ENCODE data around the gene OGFOD2.

DNA sequence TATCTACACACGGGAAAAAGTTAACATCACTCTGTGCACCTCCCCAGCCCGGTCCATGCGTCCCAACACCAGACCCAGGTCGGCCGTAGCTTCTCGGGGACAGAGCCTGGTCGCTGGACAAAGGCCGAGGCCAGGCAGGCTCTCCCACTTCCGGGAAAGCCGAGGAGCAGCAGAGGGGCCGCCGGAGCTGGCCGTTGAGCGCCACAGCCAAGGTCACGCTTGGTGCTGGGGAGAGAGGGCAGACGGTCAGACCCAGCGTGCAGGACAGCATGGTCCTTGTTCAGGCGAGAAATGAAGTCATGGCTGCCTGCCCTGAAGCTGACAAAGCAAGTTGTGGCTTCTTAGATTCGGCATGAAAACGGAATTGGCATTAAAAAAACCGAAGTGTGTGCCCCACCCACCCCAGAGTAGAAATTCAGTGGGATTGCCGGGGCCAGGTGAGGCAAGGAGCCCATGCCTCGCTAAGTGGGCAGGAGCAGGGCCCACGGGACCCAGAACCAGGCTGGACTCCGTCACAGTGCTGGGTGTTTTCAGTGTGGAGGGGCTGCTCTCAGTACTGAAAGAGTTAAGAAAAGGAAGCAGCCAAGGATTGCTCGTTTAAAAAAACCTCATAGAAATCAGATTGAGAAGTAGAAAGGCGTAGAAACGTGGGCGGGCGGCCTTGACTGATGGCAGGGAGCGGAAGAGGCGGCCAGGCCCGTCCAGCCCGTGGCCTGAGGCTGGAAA, 9.7 kb downstream of the OGFOD2 start:
- TF ChIP-seq JUND (CRISPR knock-in tag; IDR thresholded peaks at IDR 0.05) (no peak), ZEB1 (IDR thresholded peaks at IDR 0.05; ENCODE audit: insufficient replicate concordance, low read depth) (no peak), HDAC2 (CRISPR knock-in tag; IDR thresholded peaks at IDR 0.05) (peak; percentile 75; the same call in 1 of the 2 replicates), SALL2 (CRISPR knock-in tag; IDR thresholded peaks at IDR 0.05) (no peak), ONECUT2 (CRISPR knock-in tag; IDR thresholded peaks at IDR 0.05) (no peak), GABPA (IDR thresholded peaks at IDR 0.05; ENCODE audit: low read depth, low read length) (no peak), GABPA (CRISPR knock-in tag; IDR thresholded peaks at IDR 0.05; ENCODE audit: low read depth) (peak; percentile 79)
- TF ChIP-seq, protein P1, sequence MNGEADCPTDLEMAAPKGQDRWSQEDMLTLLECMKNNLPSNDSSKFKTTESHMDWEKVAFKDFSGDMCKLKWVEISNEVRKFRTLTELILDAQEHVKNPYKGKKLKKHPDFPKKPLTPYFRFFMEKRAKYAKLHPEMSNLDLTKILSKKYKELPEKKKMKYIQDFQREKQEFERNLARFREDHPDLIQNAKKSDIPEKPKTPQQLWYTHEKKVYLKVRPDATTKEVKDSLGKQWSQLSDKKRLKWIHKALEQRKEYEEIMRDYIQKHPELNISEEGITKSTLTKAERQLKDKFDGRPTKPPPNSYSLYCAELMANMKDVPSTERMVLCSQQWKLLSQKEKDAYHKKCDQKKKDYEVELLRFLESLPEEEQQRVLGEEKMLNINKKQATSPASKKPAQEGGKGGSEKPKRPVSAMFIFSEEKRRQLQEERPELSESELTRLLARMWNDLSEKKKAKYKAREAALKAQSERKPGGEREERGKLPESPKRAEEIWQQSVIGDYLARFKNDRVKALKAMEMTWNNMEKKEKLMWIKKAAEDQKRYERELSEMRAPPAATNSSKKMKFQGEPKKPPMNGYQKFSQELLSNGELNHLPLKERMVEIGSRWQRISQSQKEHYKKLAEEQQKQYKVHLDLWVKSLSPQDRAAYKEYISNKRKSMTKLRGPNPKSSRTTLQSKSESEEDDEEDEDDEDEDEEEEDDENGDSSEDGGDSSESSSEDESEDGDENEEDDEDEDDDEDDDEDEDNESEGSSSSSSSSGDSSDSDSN (CRISPR knock-in tag; IDR thresholded peaks at IDR 0.05): peak; percentile 94
- TF ChIP-seq, protein P2, sequence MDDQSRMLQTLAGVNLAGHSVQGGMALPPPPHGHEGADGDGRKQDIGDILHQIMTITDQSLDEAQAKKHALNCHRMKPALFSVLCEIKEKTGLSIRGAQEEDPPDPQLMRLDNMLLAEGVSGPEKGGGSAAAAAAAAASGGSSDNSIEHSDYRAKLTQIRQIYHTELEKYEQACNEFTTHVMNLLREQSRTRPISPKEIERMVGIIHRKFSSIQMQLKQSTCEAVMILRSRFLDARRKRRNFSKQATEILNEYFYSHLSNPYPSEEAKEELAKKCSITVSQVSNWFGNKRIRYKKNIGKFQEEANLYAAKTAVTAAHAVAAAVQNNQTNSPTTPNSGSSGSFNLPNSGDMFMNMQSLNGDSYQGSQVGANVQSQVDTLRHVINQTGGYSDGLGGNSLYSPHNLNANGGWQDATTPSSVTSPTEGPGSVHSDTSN (CRISPR knock-in tag; IDR thresholded peaks at IDR 0.05; ENCODE audit: borderline replicate concordance): no peak

Measured in HepG2 (cell line).